GM12878 (cell line): ENCODE results near the gene DCN. TPM values are rescaled to one million over a fixed set of nuclear protein-coding genes. Genes with fewer than 3 reads are reported as not detected.

ENCODE experiments used
- ATAC-seq: fragments of 200-7000 bp; cut with Tn5 transposase; 3 replicates; pipeline ENCODE4 v1.9.1; 2020; ENCODE audit warnings: mild to moderate bottlenecking, moderate library complexity
- BruUV-seq: library from RNA; stranded (reverse); fragments of 400-500 nt; replicated peaks from 2 replicates; lab custom pipeline; 2021; lab: Mats Ljungman, UMichigan
- CTCF ChIA-PET: fragments of 300-600 bp; sonication (Branson Sonifier 250); formaldehyde crosslinking; extraction: SDS; loops from one replicate; lab custom pipeline; 2021; ENCODE audit warnings: inconsistent platforms; lab: Yijun Ruan, JAX
- POLR2A ChIA-PET: fragments of 350-600 bp; formaldehyde crosslinking; extraction: SDS; loops from one replicate; lab custom pipeline; 2021; ENCODE audit warnings: inconsistent platforms; lab: Charles Lee
- RAD21 ChIA-PET: fragments of 300-600 bp; sonication (Branson Sonifier 250); formaldehyde crosslinking; loops from one replicate; lab custom pipeline; 2023; ENCODE audit warnings: antibody characterized with exemption; ENCODE audit not compliant: unreplicated experiment; lab: Charles Lee
- SMC1A ChIA-PET: fragments of 300-600 bp; sonication (Branson Sonifier 250); formaldehyde crosslinking; loops from one replicate; lab custom pipeline; 2023; ENCODE audit not compliant: unreplicated experiment, uncharacterized antibody; lab: Charles Lee
- DNase-seq: peaks from one replicate; pipeline ENCODE4 v3.0.0-alpha.2; 2011; ENCODE audit warnings: low read depth, low spot score
- FAIRE-seq: peaks from 3 replicates; lab custom pipeline; 2011; peaks lifted over from hg19 to GRCh38; lab: Jason Lieb, UNC
- H2AFZ ChIP-seq: 2 replicates; pipeline ENCODE4 v1.6.0; 2011; ENCODE audit warnings: low read depth, low read length, control low read depth; ENCODE audit not compliant: control insufficient read depth
- H3K27ac ChIP-seq: 2 replicates; pipeline ENCODE4 v1.5.1; 2011; ENCODE audit warnings: control low read depth; ENCODE audit not compliant: control insufficient read depth, insufficient read depth
- H3K27me3 ChIP-seq, 2 experiments: replicated peaks in 1 of 2; 2 replicates each; pipeline versions ENCODE4 v1.6.0 to v1.6.1; 2011; ENCODE audit warnings: low read length in 1 of 2; ENCODE audit not compliant: control insufficient read depth in 2 of 2, insufficient read depth in 2 of 2
- H3K36me3 ChIP-seq, 2 experiments: 2 replicates each; pipeline ENCODE4 v1.5.1; 2011; ENCODE audit warnings: low read length in 1 of 2; ENCODE audit not compliant: control insufficient read depth in 2 of 2, insufficient read depth in 2 of 2
- H3K4me1 ChIP-seq: 2 replicates; pipeline ENCODE4 v1.6.1; 2011; ENCODE audit warnings: mild to moderate bottlenecking, low read length, moderate library complexity, mixed read lengths; ENCODE audit not compliant: control insufficient read depth, insufficient read depth
- H3K4me2 ChIP-seq: 2 replicates; pipeline ENCODE4 v1.6.0; 2011; ENCODE audit warnings: control low read depth; ENCODE audit not compliant: control insufficient read depth, insufficient read depth
- H3K4me3 ChIP-seq: fragments of 200-600 bp; sonication (generic); 2 replicates; pipeline ENCODE4 v1.5.1; 2016
- H3K79me2 ChIP-seq: 2 replicates; pipeline ENCODE4 v1.6.0; 2011; ENCODE audit warnings: low read length; ENCODE audit not compliant: control insufficient read depth, insufficient read depth
- H3K9ac ChIP-seq: 2 replicates; pipeline ENCODE4 v1.8.0; 2011; ENCODE audit warnings: low read length, control low read depth, mixed read lengths; ENCODE audit not compliant: control insufficient read depth, insufficient read depth
- H3K9me3 ChIP-seq: replicated peaks from 3 replicates; pipeline ENCODE4 v1.5.1; 2011; ENCODE audit warnings: mild to moderate bottlenecking, low read length; ENCODE audit not compliant: control insufficient read depth, insufficient read depth
- H4K20me1 ChIP-seq: 2 replicates; pipeline ENCODE4 v1.6.0; 2011; ENCODE audit not compliant: control insufficient read depth, insufficient read depth
- ATF2 ChIP-seq: IDR thresholded peaks from 2 replicates; pipeline ENCODE4 v1.6.1; 2012; ENCODE audit warnings: low read length, inconsistent platforms
- BACH1 ChIP-seq: fragments of 450-650 bp; IDR thresholded peaks from 2 replicates; pipeline ENCODE4 v1.6.1; 2017; ENCODE audit warnings: mild to moderate bottlenecking, borderline replicate concordance
- CTCF ChIP-seq, 3 experiments: IDR thresholded peaks in 2 of 3; conservative IDR thresholded peaks in 1 of 3; 2 replicates each; pipeline ENCODE4 v1.5.1; 2011; ENCODE audit warnings: low read depth in 3 of 3, low read length in 3 of 3, mild to moderate bottlenecking in 3 of 3, control low read depth in 2 of 3, moderate library complexity in 2 of 3, inconsistent platforms in 1 of 3, mixed read lengths in 1 of 3; ENCODE audit not compliant: control insufficient read depth in 2 of 3, insufficient read depth in 1 of 3; ENCODE audit errors: extremely low read depth in 1 of 3
- ETV6 ChIP-seq, 2 experiments: fragments of 450-650 bp in 1 of 2; IDR thresholded peaks in 1 of 2; conservative IDR thresholded peaks in 1 of 2; 2 replicates each; pipeline ENCODE4 v1.6.1; 2014; ENCODE audit warnings: antibody characterized with exemption in 1 of 2, borderline replicate concordance in 1 of 2, low read depth in 1 of 2, mild to moderate bottlenecking in 1 of 2, moderate library complexity in 1 of 2
- MTA2 ChIP-seq: fragments of 450-650 bp; IDR thresholded peaks from 2 replicates; pipeline ENCODE4 v1.6.1; 2016; ENCODE audit warnings: low read depth, mild to moderate bottlenecking, moderate library complexity
- MTA3 ChIP-seq: IDR thresholded peaks from 2 replicates; pipeline ENCODE4 v1.6.1; 2012; ENCODE audit warnings: low read length, inconsistent platforms, borderline replicate concordance
- NFIC ChIP-seq: IDR thresholded peaks from 2 replicates; pipeline ENCODE4 v1.6.1; 2012; ENCODE audit warnings: low read depth, mild to moderate bottlenecking, inconsistent platforms, low read length, moderate library complexity
- NRF1 ChIP-seq: conservative IDR thresholded peaks from 2 replicates; pipeline ENCODE4 v1.6.1; 2011; ENCODE audit warnings: mild to moderate bottlenecking, low read depth, low read length, improper control_type of control experiment
- RAD21 ChIP-seq: IDR thresholded peaks from 2 replicates; pipeline ENCODE4 v1.6.1; 2011; ENCODE audit warnings: mild to moderate bottlenecking, low read depth, low read length, moderate library complexity; ENCODE audit not compliant: insufficient read depth
- SIX5 ChIP-seq: IDR thresholded peaks from 2 replicates; pipeline ENCODE4 v1.6.1; 2011; ENCODE audit warnings: mild to moderate bottlenecking, low read depth, low read length, moderate library complexity; ENCODE audit not compliant: severe bottlenecking
- SMAD1 ChIP-seq: fragments of 450-650 bp; IDR thresholded peaks from 2 replicates; pipeline ENCODE4 v1.6.1; 2018; ENCODE audit warnings: mild to moderate bottlenecking, low read depth; ENCODE audit not compliant: partially characterized antibody
- YBX1 ChIP-seq: fragments of 450-650 bp; IDR thresholded peaks from 2 replicates; pipeline ENCODE4 v1.6.1; 2016; ENCODE audit warnings: antibody characterized with exemption
- WGBS: methylation state at CpG from one replicate; pipeline ENCODE4 v1.1.6; 2016; ENCODE audit warnings: low lambda C conversion rate; ENCODE audit not compliant: insufficient replicate concordance, insufficient coverage; ENCODE audit errors: missing lambda C conversion rate; 5-methylcytosine and 5-hydroxymethylcytosine counted together
- in situ Hi-C: fragments of 300-500 bp; cut with MboI; formaldehyde crosslinking; loops from 9 replicates; pipeline ENCODE4 v1.14.3; 2018; ENCODE audit warnings: mixed read lengths
- intact Hi-C: fragments of 100-400 bp; cut with micrococcal nuclease; formaldehyde crosslinking; loops from one replicate; pipeline ENCODE4 v1.14.2; 2022; ENCODE audit not compliant: unreplicated experiment
- polyA plus RNA-seq, 11 experiments: library from polyadenylated mRNA; depleted of rRNA in 4 of 11; unstranded in 6 of 11; stranded (reverse) in 5 of 11; fragments of >200 nt; fragmentation: Nextera tagmentation in 4 of 11; fragmentation: Illumina TruSeq in 1 of 11; extraction: Ambion mirVana in 4 of 11; extraction: Trizol in 1 of 11; gene quantifications; 1 replicate in 1 of 11; 2 replicates in 10 of 11; pipeline versions ENCODE4 v1.2.1 to v1.2.3, GENCODE V29; 2011 to 2016; ENCODE audit warnings: inconsistent platforms in 2 of 11, missing spikeins in 2 of 11, low read depth in 1 of 11
- total RNA-seq, 4 experiments: library from RNA; depleted of rRNA in 3 of 4; stranded (reverse); fragments of >200 nt in 3 of 4; fragmentation: Illumina TruSeq in 1 of 4; extraction: Trizol in 1 of 4; gene quantifications; 2 replicates each; pipeline versions ENCODE4 v1.2.1 to v1.2.3, GENCODE V29; 2013 to 2021

Gene DCN
- total and polyA plus RNA-seq, 10 of the 15 experiments (the other 5 are each of a cell fraction or from before 2014, with no cell fraction given): 0.07 to 2.1 (median 0.75) TPM; not detected in 6

- no peak for TF ChIP-seq CTCF (IDR thresholded peaks at IDR 0.05 in 2 of 3, conservative IDR thresholded peaks at IDR 0.05 in 1 of 3; ENCODE audit: control insufficient read depth in 2 of 3, extremely low read depth in 1 of 3, insufficient read depth in 1 of 3, low read depth in 3 of 3, low read length in 3 of 3)
- no peak for TF ChIP-seq NRF1
- TF ChIP-seq, all 136 proteins: peak for 0
These were observed 69.0 kb downstream of the DCN start (continued) for GRCh38 chr12:91113621-91114020.

- ChIA-PET POLR2A (no interaction called here), CTCF (interaction anchor here (0.7 to 6.3 kb wide), 12 partner anchors 7 to 251 kb away, joined by 3 to 88 read pairs (median 4); no protein-coding TSS in a partner anchor), RAD21 (interaction anchor here (1.0 to 6.4 kb wide), 4 partner anchors 102 to 167 kb away, joined by 3 to 29 read pairs (median 8); no protein-coding TSS in a partner anchor), SMC1A (interaction anchor here (0.8 to 1.8 kb wide), 4 partner anchors 25 to 153 kb away, joined by 3 to 6 read pairs (median 4); no protein-coding TSS in a partner anchor)
- Histone ChIP-seq H3K4me2 (no peak within 1 kb of the TSS), H3K27me3 (no peaks in the 10 kb centered on the region), H3K36me3 (no peaks in the 10 kb centered on the region), H3K4me1 (no peaks in the 10 kb centered on the region), H3K9ac (no peak within 1 kb of the TSS), H4K20me1 (no peaks in the 10 kb centered on the region), H3K4me3 (no peak within 1 kb of the TSS), H3K79me2 (no peaks in the 10 kb centered on the region), H2AFZ (no peak within 1 kb of the TSS), H3K27ac (no peak within 1 kb of the TSS), H3K9me3 (no peaks in the 10 kb centered on the region)
- FAIRE-seq (no peak), ATAC-seq (no peak), DNase-seq (no peak)
- intact Hi-C loops (loop anchor here (5.0 kb wide), 1 partner anchor 216 kb away; no protein-coding TSS in a partner anchor), in situ Hi-C loops (no loop called here)
- WGBS: 0% methylated on average over 7 of the region's 7 CpGs
- no TSS peak for BruUV-seq
- TF ChIP-seq ATF2 (no peak), SMAD1 (no peak), RAD21 (no peak), MTA2 (no peak), SIX5 (no peak), BACH1 (no peak), ETV6 (conservative IDR thresholded peaks at IDR 0.05 in 1 of 2, IDR thresholded peaks at IDR 0.05 in 1 of 2; ENCODE audit: borderline replicate concordance in 1 of 2, low read depth in 1 of 2) (no peak), NFIC (no peak), MTA3 (no peak), YBX1 (no peak)
These were observed 71.0 kb downstream of the DCN start, which contains the start of gene LUM for GRCh38 chr12:91111366-91112325. LUM (minus strand) TSS chr12:91111494; CDS start chr12:91108979, 2,515 bp downstream.
